ENCODE measurements around the gene CA10.

CA10 gene

GRCh38 chr17:51730303-51731050 lies 428.0 kb downstream of the CA10 start:
- H3K4me3 ChIP-seq (ENCODE audit: low read depth, low read length), result no peak overlapping the region
- no peaks in the 10 kb centered on the region for H3K9me3 ChIP-seq (ENCODE audit: control insufficient read depth, insufficient read depth, low read length)
- H3K27me3 ChIP-seq (ENCODE audit: control insufficient read depth, insufficient read depth, low read length), result no peaks in the 10 kb centered on the region
- no peaks in the 10 kb centered on the region for H3K36me3 ChIP-seq (ENCODE audit: control insufficient read depth, insufficient read depth, low read length)
- H3K4me1 ChIP-seq (ENCODE audit: control insufficient read depth, insufficient read depth, low read length), result no peaks in the 10 kb centered on the region
- H3K9ac ChIP-seq (ENCODE audit: low read depth, low read length), result no peak overlapping the region

DNA sequence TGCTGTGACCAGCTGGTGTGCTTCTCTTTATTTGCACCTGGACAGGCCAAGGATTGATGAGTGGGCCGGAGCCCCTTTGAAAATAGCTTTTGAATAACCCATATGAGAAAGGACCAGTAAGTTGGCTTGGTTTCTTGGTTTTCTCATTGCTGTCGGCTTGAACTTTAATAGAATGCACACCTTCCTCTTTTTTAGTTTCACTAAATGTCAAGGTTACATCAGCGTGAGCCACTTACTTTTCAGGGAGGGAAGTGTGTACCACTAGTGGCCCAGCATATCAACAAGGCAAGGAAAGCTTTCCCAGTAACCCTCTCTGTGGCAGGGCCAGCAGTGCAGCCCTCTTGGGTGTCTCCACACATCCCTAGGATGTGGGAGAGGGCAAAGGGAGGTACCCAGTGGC lies 433.3 kb downstream of the CA10 start:
- Histone ChIP-seq H3K4me1 (ENCODE audit: control insufficient read depth, insufficient read depth, low read length) (no peaks in the 10 kb centered on the region), H3K36me3 (ENCODE audit: control insufficient read depth, insufficient read depth, low read length) (no peaks in the 10 kb centered on the region), H3K9me3 (ENCODE audit: control insufficient read depth, insufficient read depth, low read length) (no peaks in the 10 kb centered on the region), H3K27me3 (ENCODE audit: control insufficient read depth, insufficient read depth, low read length) (no peaks in the 10 kb centered on the region), H3K9ac (ENCODE audit: low read depth, low read length) (no peak overlapping the region), H3K4me3 (ENCODE audit: low read depth, low read length) (no peak overlapping the region)

DNA sequence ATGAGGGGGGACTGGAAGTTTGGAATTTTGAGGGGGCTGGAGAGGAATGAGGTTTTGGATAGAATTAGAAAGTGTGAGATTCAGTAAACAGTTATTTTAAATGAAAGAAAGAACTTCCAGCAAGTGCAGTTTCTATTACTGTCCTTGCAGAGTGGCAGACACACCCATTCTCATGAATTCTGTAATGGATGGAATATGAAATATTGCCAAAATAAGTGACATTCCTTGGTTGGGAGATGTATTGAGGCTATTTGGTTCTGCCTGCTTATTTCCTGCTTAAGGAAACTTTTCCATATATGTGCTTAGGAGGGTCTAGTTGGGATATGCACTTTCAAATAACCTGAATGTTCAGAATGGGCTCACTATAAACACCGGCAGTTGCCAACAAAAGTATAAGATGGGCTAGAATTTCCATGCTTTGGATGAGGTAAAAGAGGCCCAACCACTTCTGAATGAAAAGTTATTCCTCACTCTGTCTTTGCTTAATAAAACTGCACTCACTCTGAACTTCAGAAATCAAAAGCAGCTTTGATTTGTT lies 434.4 kb downstream of the CA10 start:
- H3K9ac ChIP-seq (ENCODE audit: low read depth, low read length), result no peak overlapping the region
- no peaks in the 10 kb centered on the region for H3K36me3 ChIP-seq (ENCODE audit: control insufficient read depth, insufficient read depth, low read length)
- no peaks in the 10 kb centered on the region for H3K27me3 ChIP-seq (ENCODE audit: control insufficient read depth, insufficient read depth, low read length)
- H3K9me3 ChIP-seq (ENCODE audit: control insufficient read depth, insufficient read depth, low read length), result no peaks in the 10 kb centered on the region
- no peaks in the 10 kb centered on the region for H3K4me1 ChIP-seq (ENCODE audit: control insufficient read depth, insufficient read depth, low read length)
- H3K4me3 ChIP-seq (ENCODE audit: low read depth, low read length), result no peak overlapping the region

GRCh38 chr17:51722994-51723393 lies 435.5 kb downstream of the CA10 start:
- Histone ChIP-seq H3K4me3 (ENCODE audit: low read depth, low read length) (no peak overlapping the region), H3K36me3 (ENCODE audit: control insufficient read depth, insufficient read depth, low read length) (no peaks in the 10 kb centered on the region), H3K4me1 (ENCODE audit: control insufficient read depth, insufficient read depth, low read length) (no peaks in the 10 kb centered on the region), H3K9me3 (ENCODE audit: control insufficient read depth, insufficient read depth, low read length) (no peaks in the 10 kb centered on the region), H3K9ac (ENCODE audit: low read depth, low read length) (no peak overlapping the region), H3K27me3 (ENCODE audit: control insufficient read depth, insufficient read depth, low read length) (no peaks in the 10 kb centered on the region)

GRCh38 chr17:51721730-51722129 lies 436.8 kb downstream of the CA10 start:
- Histone ChIP-seq H3K4me1 (ENCODE audit: control insufficient read depth, insufficient read depth, low read length) (no peaks in the 10 kb centered on the region), H3K4me3 (ENCODE audit: low read depth, low read length) (no peak overlapping the region), H3K9me3 (ENCODE audit: control insufficient read depth, insufficient read depth, low read length) (no peaks in the 10 kb centered on the region), H3K9ac (ENCODE audit: low read depth, low read length) (no peak overlapping the region), H3K27me3 (ENCODE audit: control insufficient read depth, insufficient read depth, low read length) (no peaks in the 10 kb centered on the region), H3K36me3 (ENCODE audit: control insufficient read depth, insufficient read depth, low read length) (no peaks in the 10 kb centered on the region)

DNA sequence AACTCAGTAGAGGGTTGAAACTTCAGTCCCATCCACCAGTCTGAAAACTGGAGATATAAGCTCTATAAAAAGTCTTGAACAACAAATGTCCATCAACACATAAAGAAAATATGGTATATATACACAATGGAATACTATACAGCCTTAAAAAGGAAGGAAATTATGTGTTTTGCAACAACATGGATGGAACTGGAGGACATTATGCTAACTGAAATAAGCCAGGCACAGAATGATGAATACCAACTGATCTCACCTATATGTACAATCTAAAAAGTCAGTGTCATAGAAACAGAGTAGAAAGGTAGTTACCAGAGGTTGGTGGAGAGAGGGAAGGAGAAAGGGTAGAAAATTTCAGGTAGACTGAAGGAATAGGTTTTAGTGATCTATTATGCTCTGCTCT lies 438.1 kb downstream of the CA10 start:
- Histone ChIP-seq H3K4me3 (ENCODE audit: low read depth, low read length) (no peak overlapping the region), H3K9me3 (ENCODE audit: control insufficient read depth, insufficient read depth, low read length) (no peaks in the 10 kb centered on the region), H3K27me3 (ENCODE audit: control insufficient read depth, insufficient read depth, low read length) (no peaks in the 10 kb centered on the region), H3K36me3 (ENCODE audit: control insufficient read depth, insufficient read depth, low read length) (no peaks in the 10 kb centered on the region), H3K9ac (ENCODE audit: low read depth, low read length) (no peak overlapping the region), H3K4me1 (ENCODE audit: control insufficient read depth, insufficient read depth, low read length) (no peaks in the 10 kb centered on the region)

- H3K27me3 ChIP-seq (ENCODE audit: control insufficient read depth, insufficient read depth, low read length), result no peaks in the 10 kb centered on the region
- no peaks in the 10 kb centered on the region for H3K9me3 ChIP-seq (ENCODE audit: control insufficient read depth, insufficient read depth, low read length)
- no peak overlapping the region for H3K9ac ChIP-seq (ENCODE audit: low read depth, low read length)
Observed at GRCh38 chr17:51718983-51719382, 439.5 kb downstream of the CA10 start.

GRCh38 chr17:51711581-51711980 lies 446.9 kb downstream of the CA10 start:
- H3K27me3 ChIP-seq (ENCODE audit: control insufficient read depth, insufficient read depth, low read length), result no peaks in the 10 kb centered on the region
- H3K9ac ChIP-seq (ENCODE audit: low read depth, low read length), result no peak overlapping the region
- H3K9me3 ChIP-seq (ENCODE audit: control insufficient read depth, insufficient read depth, low read length), result no peaks in the 10 kb centered on the region
- H3K4me1 ChIP-seq (ENCODE audit: control insufficient read depth, insufficient read depth, low read length), result no peaks in the 10 kb centered on the region
- no peak overlapping the region for H3K4me3 ChIP-seq (ENCODE audit: low read depth, low read length)
- H3K36me3 ChIP-seq (ENCODE audit: control insufficient read depth, insufficient read depth, low read length), result no peaks in the 10 kb centered on the region

More at GRCh38 chr17:51718983-51719382, 439.5 kb downstream of the CA10 start:
- Histone ChIP-seq H3K36me3 (ENCODE audit: control insufficient read depth, insufficient read depth, low read length) (no peaks in the 10 kb centered on the region), H3K4me3 (ENCODE audit: low read depth, low read length) (no peak overlapping the region), H3K4me1 (ENCODE audit: control insufficient read depth, insufficient read depth, low read length) (no peaks in the 10 kb centered on the region)

DNA sequence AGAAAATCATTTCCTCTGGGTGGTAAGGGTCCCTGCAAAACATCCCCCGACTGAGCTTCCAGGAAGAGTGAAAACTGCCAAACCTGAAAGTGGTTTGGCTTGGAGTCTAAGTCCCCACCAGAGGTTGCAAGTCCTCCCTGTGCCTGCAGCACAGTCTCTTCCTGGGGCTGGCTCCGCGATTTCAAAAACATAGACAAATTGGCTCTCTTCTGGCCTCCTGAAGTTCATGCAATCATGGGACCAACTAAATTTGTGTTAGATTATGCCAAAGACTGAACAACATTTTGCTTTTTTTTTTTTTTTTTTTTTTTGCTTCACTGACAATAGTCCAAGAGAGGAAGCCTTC lies 447.9 kb downstream of the CA10 start:
- no peaks in the 10 kb centered on the region for H3K36me3 ChIP-seq (ENCODE audit: control insufficient read depth, insufficient read depth, low read length)
- H3K9me3 ChIP-seq (ENCODE audit: control insufficient read depth, insufficient read depth, low read length), result no peaks in the 10 kb centered on the region
- no peak overlapping the region for H3K9ac ChIP-seq (ENCODE audit: low read depth, low read length)
- no peak overlapping the region for H3K4me3 ChIP-seq (ENCODE audit: low read depth, low read length)
- no peaks in the 10 kb centered on the region for H3K4me1 ChIP-seq (ENCODE audit: control insufficient read depth, insufficient read depth, low read length)
- no peaks in the 10 kb centered on the region for H3K27me3 ChIP-seq (ENCODE audit: control insufficient read depth, insufficient read depth, low read length)

GRCh38 chr17:51709694-51710633 lies 448.6 kb downstream of the CA10 start:
- Histone ChIP-seq H3K9ac (ENCODE audit: low read depth, low read length) (no peak overlapping the region), H3K36me3 (ENCODE audit: control insufficient read depth, insufficient read depth, low read length) (no peaks in the 10 kb centered on the region), H3K4me1 (ENCODE audit: control insufficient read depth, insufficient read depth, low read length) (no peaks in the 10 kb centered on the region), H3K4me3 (ENCODE audit: low read depth, low read length) (no peak overlapping the region), H3K9me3 (ENCODE audit: control insufficient read depth, insufficient read depth, low read length) (no peaks in the 10 kb centered on the region), H3K27me3 (ENCODE audit: control insufficient read depth, insufficient read depth, low read length) (no peaks in the 10 kb centered on the region)

DNA sequence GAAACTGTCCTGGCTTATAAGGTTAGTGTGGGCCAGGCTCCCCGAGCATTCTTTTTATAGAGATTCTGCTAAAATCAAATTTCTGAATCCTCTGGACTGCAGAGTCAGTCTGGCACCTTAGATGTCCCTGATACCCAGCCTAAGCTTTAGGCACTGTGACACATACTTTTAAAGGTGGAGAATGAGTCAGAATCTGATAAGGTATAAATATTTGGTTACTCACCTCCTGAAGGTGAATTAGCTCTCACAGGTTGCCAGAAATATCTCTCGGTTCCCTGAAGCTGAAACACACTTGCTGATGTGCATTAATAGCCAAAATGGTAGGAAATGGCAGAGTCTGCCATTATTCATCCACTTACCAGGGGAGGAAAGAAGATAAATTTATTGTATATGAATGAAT lies 451.3 kb downstream of the CA10 start:
- no peaks in the 10 kb centered on the region for H3K36me3 ChIP-seq (ENCODE audit: control insufficient read depth, insufficient read depth, low read length)
- H3K4me1 ChIP-seq (ENCODE audit: control insufficient read depth, insufficient read depth, low read length), result no peaks in the 10 kb centered on the region
- H3K9ac ChIP-seq (ENCODE audit: low read depth, low read length), result no peak overlapping the region
- no peaks in the 10 kb centered on the region for H3K27me3 ChIP-seq (ENCODE audit: control insufficient read depth, insufficient read depth, low read length)
- H3K4me3 ChIP-seq (ENCODE audit: low read depth, low read length), result no peak overlapping the region
- no peaks in the 10 kb centered on the region for H3K9me3 ChIP-seq (ENCODE audit: control insufficient read depth, insufficient read depth, low read length)

DNA sequence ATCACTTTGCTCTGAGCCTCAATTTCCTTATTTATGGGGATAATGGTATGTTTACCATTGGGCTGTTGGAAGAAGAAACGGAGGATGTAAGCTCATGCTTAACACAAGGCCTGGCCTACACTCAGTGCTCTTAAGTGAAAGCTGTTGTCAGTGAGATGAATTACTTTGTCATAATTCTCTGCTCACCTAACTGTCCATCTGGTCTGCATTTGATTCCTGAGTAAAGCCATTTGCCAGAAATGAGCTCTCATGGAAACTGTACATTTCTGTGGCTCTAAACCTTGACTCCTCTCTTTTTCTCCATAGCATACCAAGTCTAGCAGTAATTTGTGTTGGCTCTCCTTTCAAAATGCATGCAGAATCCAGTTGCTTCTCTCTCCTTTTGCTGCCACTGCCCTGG lies 452.4 kb downstream of the CA10 start:
- Histone ChIP-seq H3K9ac (ENCODE audit: low read depth, low read length) (no peak overlapping the region), H3K36me3 (ENCODE audit: control insufficient read depth, insufficient read depth, low read length) (no peaks in the 10 kb centered on the region), H3K4me1 (ENCODE audit: control insufficient read depth, insufficient read depth, low read length) (no peaks in the 10 kb centered on the region), H3K27me3 (ENCODE audit: control insufficient read depth, insufficient read depth, low read length) (no peaks in the 10 kb centered on the region), H3K9me3 (ENCODE audit: control insufficient read depth, insufficient read depth, low read length) (no peaks in the 10 kb centered on the region), H3K4me3 (ENCODE audit: low read depth, low read length) (no peak overlapping the region)

All from iPS-15b (cell line).